ENCODE results near the gene FNDC3B.
"Not testable (repeated sequence)": the region's sequence is repeated elsewhere in the genome, so short reads cannot be mapped to it uniquely, and the experiment has no call there.

Gene FNDC3B

GRCh38 chr3:172039436-172040077 lies at the start of gene FNDC3B:
Gene FNDC3B (plus strand): TSS chr3:172039578. CDS start chr3:172112480, 72,902 bp downstream.
- DNase-seq (ENCODE audit: low read depth): peak; percentile 81

DNA sequence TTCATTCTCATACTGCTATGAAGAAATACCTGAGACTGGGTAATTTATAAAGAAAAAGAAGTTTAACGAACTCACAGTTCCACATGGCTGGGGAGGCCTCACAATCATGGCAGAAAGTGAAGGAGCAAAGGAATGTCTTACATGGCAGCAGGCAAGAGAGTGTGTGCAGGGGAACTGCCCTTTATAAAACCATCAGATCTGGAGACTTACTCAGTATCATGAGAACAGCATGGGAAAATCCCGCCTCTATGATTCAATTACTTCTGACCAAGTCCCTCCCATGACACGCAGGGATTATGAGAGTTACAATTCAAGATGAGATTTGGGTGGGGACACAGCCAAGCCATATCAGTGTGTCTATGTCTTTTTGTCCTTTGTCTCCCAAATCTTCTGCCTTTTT lies 49.1 kb upstream of the FNDC3B start:
- not testable (repeated sequence) for DNase-seq (ENCODE audit: low read depth)

- DNase-seq (ENCODE audit: low read depth): no peak
Observed at GRCh38 chr3:171991166-171991565, 48.2 kb upstream of the FNDC3B start.

- no peak for DNase-seq (ENCODE audit: low read depth)
Observed at GRCh38 chr3:171994646-171995428, 44.5 kb upstream of the FNDC3B start.

GRCh38 chr3:171995486-171995885 lies 43.9 kb upstream of the FNDC3B start:
- no peak for DNase-seq (ENCODE audit: low read depth)

DNA sequence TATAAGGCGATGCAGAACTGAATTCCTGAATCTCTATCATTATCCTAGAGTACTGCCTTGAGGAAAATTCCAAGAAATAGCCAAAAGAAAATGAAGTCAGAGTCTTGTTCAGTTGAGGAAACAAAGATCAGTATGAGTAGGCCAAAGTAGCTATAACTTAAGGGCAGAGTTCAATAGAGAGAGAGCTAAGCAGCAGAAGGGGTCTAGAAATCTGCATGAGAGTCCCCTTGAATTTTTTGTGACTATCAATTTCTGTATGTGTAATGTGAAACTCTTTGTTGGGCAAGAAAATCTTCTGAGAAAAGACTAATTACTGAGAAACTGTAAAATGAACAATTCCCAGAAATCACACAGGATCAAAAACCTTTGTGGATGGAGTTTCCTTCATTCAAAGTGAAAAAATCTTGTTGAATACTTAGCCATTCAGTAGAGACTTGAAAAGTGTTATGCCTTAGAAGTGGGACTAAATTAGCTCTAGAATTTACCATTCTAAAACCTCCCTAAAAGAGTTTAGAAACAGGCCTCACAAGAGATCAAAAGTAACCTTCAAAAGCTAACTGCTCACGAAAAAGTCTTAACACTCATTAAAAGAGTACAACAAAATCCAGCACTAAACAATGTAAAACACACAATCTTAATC lies 43.1 kb upstream of the FNDC3B start:
- no peak for DNase-seq (ENCODE audit: low read depth)

GRCh38 chr3:171998731-171999130 lies 40.6 kb upstream of the FNDC3B start:
- DNase-seq (ENCODE audit: low read depth): not testable (repeated sequence)

GRCh38 chr3:172001616-172002015 lies 37.8 kb upstream of the FNDC3B start:
- not testable (repeated sequence) for DNase-seq (ENCODE audit: low read depth)

GRCh38 chr3:172002512-172003078 lies 36.8 kb upstream of the FNDC3B start:
- no peak for DNase-seq (ENCODE audit: low read depth)

DNA sequence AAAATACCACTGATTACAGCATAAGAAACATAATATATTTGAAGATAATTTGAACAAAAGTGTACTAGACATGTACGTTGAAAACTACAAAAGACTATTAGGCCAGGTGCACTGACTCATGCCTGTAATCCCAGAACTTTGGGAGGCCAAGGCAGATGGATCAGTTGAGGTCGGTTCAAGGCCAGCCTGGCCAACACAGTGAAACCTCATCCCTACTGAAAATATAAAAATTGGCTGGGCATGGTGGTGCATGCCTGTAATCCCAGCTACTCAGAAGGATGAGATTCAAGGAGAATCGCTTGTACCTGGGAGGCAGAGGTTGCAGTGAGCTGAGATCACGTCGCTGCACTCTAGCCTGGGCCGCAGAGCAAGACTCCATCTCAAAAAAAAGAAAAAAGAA lies 36.2 kb upstream of the FNDC3B start:
- DNase-seq (ENCODE audit: low read depth): no peak

DNA sequence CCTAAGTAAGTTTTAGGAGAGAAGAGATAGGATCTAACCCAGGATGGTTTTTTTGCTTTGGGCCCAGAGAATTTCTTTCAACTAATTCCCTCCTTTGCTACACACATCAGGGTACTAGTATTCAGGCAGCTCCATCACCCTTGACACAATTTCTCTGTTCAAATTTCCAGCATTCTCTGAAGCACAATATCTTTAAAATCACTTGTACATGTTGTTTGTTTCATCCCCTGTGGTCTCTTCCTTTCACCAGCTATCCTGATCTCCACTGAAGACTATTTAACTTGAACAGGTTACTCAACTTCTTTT lies 32.4 kb upstream of the FNDC3B start:
- no peak for DNase-seq (ENCODE audit: low read depth)

GRCh38 chr3:172009803-172010202 lies 29.6 kb upstream of the FNDC3B start:
- no peak for DNase-seq (ENCODE audit: low read depth)

DNA sequence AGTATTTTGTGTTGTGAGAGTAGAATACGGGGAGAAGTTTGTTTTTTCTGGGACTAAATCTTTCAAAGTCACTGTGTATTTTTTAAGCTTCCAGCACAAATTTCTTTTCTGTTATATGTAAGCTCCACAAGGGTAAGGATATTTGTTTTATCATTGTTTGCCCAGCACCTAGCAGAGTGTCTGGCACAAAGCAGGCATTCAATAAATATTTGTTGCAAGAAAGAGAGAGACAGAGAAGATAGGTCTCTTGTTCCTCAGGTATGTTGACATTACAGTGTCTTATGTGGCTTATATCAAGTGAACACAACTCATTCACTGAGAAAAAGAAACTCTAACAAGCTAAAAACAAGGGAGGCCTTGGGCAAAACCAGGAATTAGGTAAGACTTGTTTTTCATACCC lies 26.6 kb upstream of the FNDC3B start:
- no peak for DNase-seq (ENCODE audit: low read depth)

DNA sequence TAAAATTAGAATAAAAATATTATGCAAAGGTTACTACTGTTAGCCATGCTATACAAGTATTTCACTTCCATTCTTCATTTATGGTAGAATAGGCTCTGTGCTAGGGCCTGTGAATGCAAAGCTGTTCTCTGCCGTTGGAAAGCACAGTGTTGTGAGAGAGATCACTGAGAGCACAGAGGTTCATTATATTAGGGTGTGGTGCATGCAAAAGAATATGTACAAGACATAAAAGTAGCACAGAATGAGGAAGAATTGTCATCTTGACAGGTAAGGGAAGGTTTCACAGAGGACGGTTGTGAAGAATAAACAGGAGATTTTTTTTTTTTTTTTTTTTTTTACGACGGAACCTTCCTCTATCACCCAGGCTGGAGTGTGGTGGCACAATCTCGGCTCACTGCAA lies 25.2 kb upstream of the FNDC3B start:
- DNase-seq (ENCODE audit: low read depth): no peak

GRCh38 chr3:172018364-172018763 lies 21.0 kb upstream of the FNDC3B start:
- no peak for DNase-seq (ENCODE audit: low read depth)

GRCh38 chr3:172020763-172021162 lies 18.6 kb upstream of the FNDC3B start:
- no peak for DNase-seq (ENCODE audit: low read depth)

- DNase-seq (ENCODE audit: low read depth): no peak
Observed at GRCh38 chr3:172021164-172021563, 18.2 kb upstream of the FNDC3B start.

DNA sequence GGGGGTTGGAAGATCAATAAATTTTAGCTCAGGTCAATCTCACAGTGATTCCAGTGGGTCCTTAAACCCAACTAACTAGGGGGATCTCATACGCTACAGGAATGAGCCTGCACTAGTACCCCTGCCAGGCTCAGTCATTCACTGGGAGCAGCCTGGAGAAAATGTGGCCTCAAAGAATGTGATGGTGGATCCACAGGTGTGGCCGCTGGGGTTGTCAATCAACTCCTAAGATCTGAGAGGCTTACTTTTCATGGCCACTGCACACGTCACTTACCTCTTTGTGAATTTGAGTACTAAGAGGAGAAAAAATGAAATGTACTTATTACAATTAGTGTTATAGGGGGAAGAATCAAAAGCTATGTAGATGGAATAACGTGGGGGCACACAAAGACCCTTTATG lies 17.5 kb upstream of the FNDC3B start:
- DNase-seq (ENCODE audit: low read depth): no peak

- no peak for DNase-seq (ENCODE audit: low read depth)
Observed at GRCh38 chr3:172023915-172024314, 15.5 kb upstream of the FNDC3B start.

DNA sequence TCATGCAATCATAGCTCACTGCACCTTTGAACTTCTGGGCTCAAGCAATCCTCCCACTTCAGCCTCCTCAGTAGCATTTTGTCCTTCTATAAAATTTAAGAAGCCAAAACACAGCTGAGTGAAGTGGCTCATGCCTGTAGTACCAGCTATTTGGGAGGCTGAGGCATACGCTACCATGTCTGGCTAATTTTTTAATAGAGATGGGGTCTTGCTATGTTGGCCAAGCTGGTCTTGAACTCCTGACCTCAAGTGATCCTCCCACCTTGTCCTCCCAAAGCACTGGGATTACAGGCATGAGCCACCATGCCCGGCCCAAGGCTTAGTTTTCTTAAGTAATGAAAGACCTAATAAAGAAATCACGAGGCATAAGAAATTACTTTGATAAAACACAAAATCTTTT lies 14.7 kb upstream of the FNDC3B start:
- DNase-seq (ENCODE audit: low read depth): no peak

GRCh38 chr3:172029425-172030098 lies 9.8 kb upstream of the FNDC3B start:
- no peak for DNase-seq (ENCODE audit: low read depth)

DNA sequence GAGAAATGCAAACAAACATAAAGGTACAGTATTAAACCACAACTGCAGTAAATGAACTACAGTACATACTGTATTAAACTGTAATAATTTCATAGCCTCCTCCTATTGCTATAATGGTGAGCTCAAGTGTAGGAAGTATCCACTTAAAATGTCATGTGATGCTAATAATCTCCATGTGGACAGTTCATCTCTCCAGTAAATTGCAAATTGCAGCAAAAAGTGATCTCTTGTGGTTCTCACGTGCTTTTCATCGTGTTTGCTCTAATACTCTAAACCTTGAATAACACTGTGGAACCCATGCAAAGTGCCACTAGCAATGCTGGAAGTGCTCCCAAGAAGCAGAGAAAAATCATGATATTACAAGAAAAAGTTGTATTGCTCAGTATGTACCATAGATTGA lies 9.2 kb upstream of the FNDC3B start:
- DNase-seq (ENCODE audit: low read depth): no peak

GRCh38 chr3:172031996-172032395 lies 7.4 kb upstream of the FNDC3B start:
- DNase-seq (ENCODE audit: low read depth): no peak

Measured in activated T-helper 1 cell treated with Interleukin-2 at 50 U/mL for 16 hours (primary cell).